ENCODE results near the gene ADGRL1.
"Not testable (repeated sequence)": the region's sequence is repeated elsewhere in the genome, so short reads cannot be mapped to it uniquely, and the experiment has no call there.

ADGRL1 gene

GRCh38 chr19:14200147-14200841, 5.7 kb downstream of the ADGRL1 start:
- H3K9ac ChIP-seq (ENCODE audit: low read length); H3K4me3 ChIP-seq (ENCODE audit: low read length); H3K4me1 ChIP-seq (ENCODE audit: control insufficient read depth, low read depth, low read length); H3K27ac ChIP-seq (ENCODE audit: low read length); H3K9me3 ChIP-seq (ENCODE audit: control insufficient read depth, low read depth, low read length); H3K36me3 ChIP-seq (ENCODE audit: control insufficient read depth, low read depth, low read length); H3K27me3 ChIP-seq (ENCODE audit: control insufficient read depth, insufficient read depth, low read length): not testable (repeated sequence)

- no peaks in the 10 kb centered on the region for H3K27me3 ChIP-seq (ENCODE audit: control insufficient read depth, insufficient read depth, low read length)
- peaks cover 4% of the 10 kb centered on the region for H3K4me1 ChIP-seq (ENCODE audit: control insufficient read depth, low read depth, low read length)
- no peak overlapping the region for H3K4me3 ChIP-seq (ENCODE audit: low read length)
- no peaks in the 10 kb centered on the region for H3K9me3 ChIP-seq (ENCODE audit: control insufficient read depth, low read depth, low read length)
- H3K27ac ChIP-seq (ENCODE audit: low read length): no peak overlapping the region
- no peak overlapping the region for H3K9ac ChIP-seq (ENCODE audit: low read length)
- no peaks in the 10 kb centered on the region for H3K36me3 ChIP-seq (ENCODE audit: control insufficient read depth, low read depth, low read length)
Observed at GRCh38 chr19:14198384-14199376, 7.3 kb downstream of the ADGRL1 start.

- Histone ChIP-seq H3K36me3 (ENCODE audit: control insufficient read depth, low read depth, low read length) (no peaks in the 10 kb centered on the region), H3K4me3 (ENCODE audit: low read length) (no peak overlapping the region), H3K9me3 (ENCODE audit: control insufficient read depth, low read depth, low read length) (no peaks in the 10 kb centered on the region), H3K27ac (ENCODE audit: low read length) (no peak overlapping the region), H3K4me1 (ENCODE audit: control insufficient read depth, low read depth, low read length) (peaks cover 4% of the 10 kb centered on the region), H3K27me3 (ENCODE audit: control insufficient read depth, insufficient read depth, low read length) (no peaks in the 10 kb centered on the region), H3K9ac (ENCODE audit: low read length) (no peak overlapping the region)
Observed at GRCh38 chr19:14197882-14198281, 8.1 kb downstream of the ADGRL1 start.

GRCh38 chr19:14197288-14197687, 8.7 kb downstream of the ADGRL1 start:
- not testable (repeated sequence) for H3K4me3 ChIP-seq (ENCODE audit: low read length); H3K9me3 ChIP-seq (ENCODE audit: control insufficient read depth, low read depth, low read length)

GRCh38 chr19:14196105-14196504, 9.9 kb downstream of the ADGRL1 start:
- H3K27ac ChIP-seq (ENCODE audit: low read length); H3K4me1 ChIP-seq (ENCODE audit: control insufficient read depth, low read depth, low read length); H3K27me3 ChIP-seq (ENCODE audit: control insufficient read depth, insufficient read depth, low read length); H3K9me3 ChIP-seq (ENCODE audit: control insufficient read depth, low read depth, low read length); H3K4me3 ChIP-seq (ENCODE audit: low read length); H3K9ac ChIP-seq (ENCODE audit: low read length); H3K36me3 ChIP-seq (ENCODE audit: control insufficient read depth, low read depth, low read length): not testable (repeated sequence)

More at GRCh38 chr19:14197288-14197687, 8.7 kb downstream of the ADGRL1 start:
- not testable (repeated sequence) for H3K27me3 ChIP-seq (ENCODE audit: control insufficient read depth, insufficient read depth, low read length); H3K4me1 ChIP-seq (ENCODE audit: control insufficient read depth, low read depth, low read length); H3K36me3 ChIP-seq (ENCODE audit: control insufficient read depth, low read depth, low read length); H3K27ac ChIP-seq (ENCODE audit: low read length); H3K9ac ChIP-seq (ENCODE audit: low read length)

GRCh38 chr19:14195216-14195615, 10.8 kb downstream of the ADGRL1 start:
- not testable (repeated sequence) for H3K4me1 ChIP-seq (ENCODE audit: control insufficient read depth, low read depth, low read length); H3K9ac ChIP-seq (ENCODE audit: low read length); H3K4me3 ChIP-seq (ENCODE audit: low read length); H3K27me3 ChIP-seq (ENCODE audit: control insufficient read depth, insufficient read depth, low read length); H3K27ac ChIP-seq (ENCODE audit: low read length); H3K36me3 ChIP-seq (ENCODE audit: control insufficient read depth, low read depth, low read length); H3K9me3 ChIP-seq (ENCODE audit: control insufficient read depth, low read depth, low read length)

- H3K27me3 ChIP-seq (ENCODE audit: control insufficient read depth, insufficient read depth, low read length): no peaks in the 10 kb centered on the region
- H3K9ac ChIP-seq (ENCODE audit: low read length): no peak overlapping the region
- H3K27ac ChIP-seq (ENCODE audit: low read length): no peak overlapping the region
- no peaks in the 10 kb centered on the region for H3K4me1 ChIP-seq (ENCODE audit: control insufficient read depth, low read depth, low read length)
- no peak overlapping the region for H3K4me3 ChIP-seq (ENCODE audit: low read length)
- H3K9me3 ChIP-seq (ENCODE audit: control insufficient read depth, low read depth, low read length): no peaks in the 10 kb centered on the region
- H3K36me3 ChIP-seq (ENCODE audit: control insufficient read depth, low read depth, low read length): peaks cover 4% of the 10 kb centered on the region
Observed at GRCh38 chr19:14189415-14189814, 16.6 kb downstream of the ADGRL1 start.

GRCh38 chr19:14188086-14188485, 17.9 kb downstream of the ADGRL1 start:
- H3K9me3 ChIP-seq (ENCODE audit: control insufficient read depth, low read depth, low read length); H3K4me3 ChIP-seq (ENCODE audit: low read length); H3K36me3 ChIP-seq (ENCODE audit: control insufficient read depth, low read depth, low read length); H3K9ac ChIP-seq (ENCODE audit: low read length); H3K27ac ChIP-seq (ENCODE audit: low read length); H3K4me1 ChIP-seq (ENCODE audit: control insufficient read depth, low read depth, low read length); H3K27me3 ChIP-seq (ENCODE audit: control insufficient read depth, insufficient read depth, low read length): not testable (repeated sequence)

GRCh38 chr19:14187561-14187960, 18.4 kb downstream of the ADGRL1 start:
- H3K36me3 ChIP-seq (ENCODE audit: control insufficient read depth, low read depth, low read length): peaks cover 4% of the 10 kb centered on the region
- no peaks in the 10 kb centered on the region for H3K4me1 ChIP-seq (ENCODE audit: control insufficient read depth, low read depth, low read length)
- no peak overlapping the region for H3K27ac ChIP-seq (ENCODE audit: low read length)
- no peaks in the 10 kb centered on the region for H3K9me3 ChIP-seq (ENCODE audit: control insufficient read depth, low read depth, low read length)
- H3K27me3 ChIP-seq (ENCODE audit: control insufficient read depth, insufficient read depth, low read length): no peaks in the 10 kb centered on the region
- H3K9ac ChIP-seq (ENCODE audit: low read length): no peak overlapping the region
- H3K4me3 ChIP-seq (ENCODE audit: low read length): no peak overlapping the region

GRCh38 chr19:14186684-14187083, 19.3 kb downstream of the ADGRL1 start:
- not testable (repeated sequence) for H3K4me3 ChIP-seq (ENCODE audit: low read length); H3K27me3 ChIP-seq (ENCODE audit: control insufficient read depth, insufficient read depth, low read length); H3K4me1 ChIP-seq (ENCODE audit: control insufficient read depth, low read depth, low read length); H3K9ac ChIP-seq (ENCODE audit: low read length); H3K9me3 ChIP-seq (ENCODE audit: control insufficient read depth, low read depth, low read length); H3K36me3 ChIP-seq (ENCODE audit: control insufficient read depth, low read depth, low read length); H3K27ac ChIP-seq (ENCODE audit: low read length)

GRCh38 chr19:14185691-14186090, 20.3 kb downstream of the ADGRL1 start:
- H3K27ac ChIP-seq (ENCODE audit: low read length); H3K27me3 ChIP-seq (ENCODE audit: control insufficient read depth, insufficient read depth, low read length); H3K36me3 ChIP-seq (ENCODE audit: control insufficient read depth, low read depth, low read length); H3K4me3 ChIP-seq (ENCODE audit: low read length); H3K4me1 ChIP-seq (ENCODE audit: control insufficient read depth, low read depth, low read length); H3K9me3 ChIP-seq (ENCODE audit: control insufficient read depth, low read depth, low read length); H3K9ac ChIP-seq (ENCODE audit: low read length): not testable (repeated sequence)

- no peak overlapping the region for H3K27ac ChIP-seq (ENCODE audit: low read length)
- H3K4me3 ChIP-seq (ENCODE audit: low read length): no peak overlapping the region
- H3K9me3 ChIP-seq (ENCODE audit: control insufficient read depth, low read depth, low read length): no peaks in the 10 kb centered on the region
- H3K27me3 ChIP-seq (ENCODE audit: control insufficient read depth, insufficient read depth, low read length): no peaks in the 10 kb centered on the region
- no peaks in the 10 kb centered on the region for H3K4me1 ChIP-seq (ENCODE audit: control insufficient read depth, low read depth, low read length)
- H3K9ac ChIP-seq (ENCODE audit: low read length): no peak overlapping the region
- H3K36me3 ChIP-seq (ENCODE audit: control insufficient read depth, low read depth, low read length): peaks cover 4% of the 10 kb centered on the region
Observed at GRCh38 chr19:14185158-14185557, 20.8 kb downstream of the ADGRL1 start.
